Gastroesophageal sphincter (tissue), 4 donors: ENCODE measurements around the gene CCT2. TPM values are rescaled to one million over a fixed set of nuclear protein-coding genes. Genes with fewer than 3 reads are reported as not detected.
A peak's percentile ranks its signal among the peaks of the same experiment; 100 is the strongest.

ENCODE experiments used
- ATAC-seq: fragments of 150-250 bp; one replicate; pipeline ENCODE4 v1.9.1; 2016; ENCODE audit warnings: mild to moderate bottlenecking, moderate library complexity
- H3K27ac ChIP-seq, 4 donors: fragments of 200-600 bp; sonication (generic) in 3 of 4; 1 replicate in 3 of 4; 2 replicates in 1 of 4; pipeline ENCODE4 v1.5.1; 2016 to 2019
- H3K27me3 ChIP-seq: fragments of 200-600 bp; sonication (generic); one replicate; pipeline ENCODE4 v1.5.1; 2019
- H3K36me3 ChIP-seq, 2 donors: fragments of 200-600 bp; sonication (generic); one replicate each; pipeline ENCODE4 v1.5.1; 2019; ENCODE audit warnings: control low read depth in 1 of 2
- H3K4me1 ChIP-seq, 3 donors: fragments of 200-600 bp; sonication (generic); 1 replicate in 2 of 3; 2 replicates in 1 of 3; pipeline ENCODE4 v1.5.1; 2016 to 2019; ENCODE audit warnings: control low read depth in 2 of 3
- H3K4me3 ChIP-seq, 2 donors: fragments of 200-600 bp; sonication (generic); one replicate each; pipeline ENCODE4 v1.5.1; 2019; ENCODE audit warnings: mild to moderate bottlenecking in 1 of 2, moderate library complexity in 1 of 2
- H3K9me3 ChIP-seq, 3 donors: fragments of 200-600 bp; sonication (generic); one replicate each; pipeline ENCODE4 v1.5.1; 2017 to 2019; ENCODE audit warnings: control low read depth in 2 of 3
- EP300 ChIP-seq: sonication (generic); formaldehyde crosslinking; IDR thresholded peaks from one replicate; pipeline ENCODE4 v1.6.1; 2017; ENCODE audit warnings: antibody characterized with exemption, mild to moderate bottlenecking
- POLR2A ChIP-seq, 2 donors: fragments of 450-650 bp; IDR thresholded peaks; one replicate each; pipeline ENCODE4 v1.6.1; 2017; ENCODE audit warnings: antibody characterized with exemption in 2 of 2, mild to moderate bottlenecking in 2 of 2, moderate library complexity in 1 of 2
- POLR2AphosphoS5 ChIP-seq: sonication (generic); formaldehyde crosslinking; IDR thresholded peaks from one replicate; pipeline ENCODE4 v1.6.1; 2017; ENCODE audit warnings: antibody characterized with exemption
- WGBS, 2 donors: methylation state at CpG; one replicate each; pipeline ENCODE4 v1.1.5; 2018; ENCODE audit warnings: low coverage in 1 of 2; 5-methylcytosine and 5-hydroxymethylcytosine counted together
- total RNA-seq, 4 donors: library from RNA; depleted of rRNA; stranded (reverse); fragments of >200 nt; gene quantifications; one replicate each; pipeline ENCODE4 v1.1.0, GENCODE V29; 2016
- TF ChIP-seq, protein P1 (sequence below), 4 experiments: fragments of 200-600 bp in 2 of 4; fragments of 450-650 bp in 2 of 4; sonication (generic) in 1 of 4; IDR thresholded peaks; one replicate each; pipeline ENCODE4 v1.5.1; 2017 to 2019; ENCODE audit warnings: antibody characterized with exemption in 4 of 4, mild to moderate bottlenecking in 2 of 4, moderate library complexity in 2 of 4

The CCT2 gene
- total RNA-seq, 4 donors from 2014 or later = 95.4 to 125 (median 110) TPM

DNA sequence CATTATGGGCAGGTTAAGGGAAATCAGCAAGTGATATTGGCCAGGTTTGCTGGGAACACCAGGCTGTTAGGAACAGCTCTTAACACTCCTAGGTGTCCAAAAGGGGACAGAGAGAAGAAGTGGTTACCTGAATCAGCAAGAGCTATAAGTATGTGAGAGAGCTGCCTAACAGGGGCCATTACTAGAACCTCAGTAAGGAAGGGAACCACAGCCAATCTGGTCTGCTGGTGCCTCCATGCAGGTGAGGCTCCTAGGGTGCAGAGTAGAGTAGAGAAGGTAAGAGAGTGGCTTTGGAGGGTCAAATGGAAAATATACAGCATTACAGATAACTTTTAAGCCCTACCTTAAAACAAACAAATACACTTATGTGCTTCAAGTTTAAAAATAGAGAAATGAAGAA, 36.6 kb upstream of the CCT2 start:
- Histone ChIP-seq H3K9me3 (peaks cover 0 to 8% (median 0%) of the 10 kb centered on the region in 3 donors), H3K36me3 (peaks cover 0 to 5% of the 10 kb centered on the region in 2 donors), H3K27me3 (no peaks in the 10 kb centered on the region), H3K4me3 (no peak overlapping the region), H3K27ac (no peak overlapping the region), H3K4me1 (peaks cover 0 to 6% (median 0%) of the 10 kb centered on the region in 3 donors)
- no peak for ATAC-seq
- TF ChIP-seq POLR2A (IDR thresholded peaks at IDR 0.05) = no peak
- no peak for TF ChIP-seq POLR2AphosphoS5
- TF ChIP-seq EP300 = no peak
- TF ChIP-seq, protein P1, sequence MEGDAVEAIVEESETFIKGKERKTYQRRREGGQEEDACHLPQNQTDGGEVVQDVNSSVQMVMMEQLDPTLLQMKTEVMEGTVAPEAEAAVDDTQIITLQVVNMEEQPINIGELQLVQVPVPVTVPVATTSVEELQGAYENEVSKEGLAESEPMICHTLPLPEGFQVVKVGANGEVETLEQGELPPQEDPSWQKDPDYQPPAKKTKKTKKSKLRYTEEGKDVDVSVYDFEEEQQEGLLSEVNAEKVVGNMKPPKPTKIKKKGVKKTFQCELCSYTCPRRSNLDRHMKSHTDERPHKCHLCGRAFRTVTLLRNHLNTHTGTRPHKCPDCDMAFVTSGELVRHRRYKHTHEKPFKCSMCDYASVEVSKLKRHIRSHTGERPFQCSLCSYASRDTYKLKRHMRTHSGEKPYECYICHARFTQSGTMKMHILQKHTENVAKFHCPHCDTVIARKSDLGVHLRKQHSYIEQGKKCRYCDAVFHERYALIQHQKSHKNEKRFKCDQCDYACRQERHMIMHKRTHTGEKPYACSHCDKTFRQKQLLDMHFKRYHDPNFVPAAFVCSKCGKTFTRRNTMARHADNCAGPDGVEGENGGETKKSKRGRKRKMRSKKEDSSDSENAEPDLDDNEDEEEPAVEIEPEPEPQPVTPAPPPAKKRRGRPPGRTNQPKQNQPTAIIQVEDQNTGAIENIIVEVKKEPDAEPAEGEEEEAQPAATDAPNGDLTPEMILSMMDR (IDR thresholded peaks at IDR 0.05) = no peak

DNA sequence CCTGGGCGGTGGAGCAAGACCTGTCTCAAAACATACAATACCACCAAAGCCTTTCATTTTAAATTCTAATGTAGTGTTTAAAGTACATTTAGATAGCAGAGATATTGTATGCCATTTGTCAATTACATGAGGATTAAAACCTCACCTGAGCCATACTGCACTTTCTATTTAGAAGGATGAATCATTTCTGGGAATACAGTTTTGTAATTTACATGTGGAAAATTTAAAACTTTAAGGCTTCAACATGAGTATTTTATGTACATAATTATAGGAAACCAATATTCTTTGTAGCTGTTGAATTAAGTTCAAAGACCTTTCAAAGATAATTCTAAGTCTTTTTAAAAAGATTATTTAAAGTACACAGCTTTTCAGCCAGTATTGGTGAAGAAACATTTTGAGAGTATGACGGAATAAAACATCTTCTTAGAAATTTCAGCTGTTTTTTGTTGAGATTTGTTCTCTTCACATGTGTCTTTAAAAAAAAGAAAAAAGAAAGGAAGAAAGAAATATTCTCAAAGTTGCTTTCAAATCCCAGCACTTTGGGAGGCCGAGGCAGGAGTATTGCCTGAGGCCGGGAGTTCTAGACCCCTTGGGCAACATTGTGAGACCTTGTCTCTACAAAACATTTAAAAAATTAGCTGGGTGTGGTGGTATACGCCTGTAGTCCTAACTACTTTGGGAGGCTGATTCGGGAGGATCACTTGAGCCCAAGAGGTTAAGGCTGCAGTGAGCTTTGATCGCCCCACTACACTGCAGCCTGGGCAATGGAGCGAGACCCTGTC, 34.5 kb upstream of the CCT2 start:
- no peak for ATAC-seq
- Histone ChIP-seq H3K36me3 (no peaks in the 10 kb centered on the region), H3K27me3 (no peaks in the 10 kb centered on the region), H3K27ac (no peak overlapping the region), H3K4me3 (no peak overlapping the region), H3K9me3 (no peaks in the 10 kb centered on the region), H3K4me1 (peaks cover 0 to 14% (median 2%) of the 10 kb centered on the region in 3 donors)
- TF ChIP-seq EP300 = no peak
- TF ChIP-seq POLR2AphosphoS5 = no peak
- TF ChIP-seq POLR2A (IDR thresholded peaks at IDR 0.05) = no peak
- TF ChIP-seq, protein P1 (IDR thresholded peaks at IDR 0.05) = no peak
- WGBS, 2 donors = 85% methylated on average over 7 to 8 of the region's 8 CpGs

DNA sequence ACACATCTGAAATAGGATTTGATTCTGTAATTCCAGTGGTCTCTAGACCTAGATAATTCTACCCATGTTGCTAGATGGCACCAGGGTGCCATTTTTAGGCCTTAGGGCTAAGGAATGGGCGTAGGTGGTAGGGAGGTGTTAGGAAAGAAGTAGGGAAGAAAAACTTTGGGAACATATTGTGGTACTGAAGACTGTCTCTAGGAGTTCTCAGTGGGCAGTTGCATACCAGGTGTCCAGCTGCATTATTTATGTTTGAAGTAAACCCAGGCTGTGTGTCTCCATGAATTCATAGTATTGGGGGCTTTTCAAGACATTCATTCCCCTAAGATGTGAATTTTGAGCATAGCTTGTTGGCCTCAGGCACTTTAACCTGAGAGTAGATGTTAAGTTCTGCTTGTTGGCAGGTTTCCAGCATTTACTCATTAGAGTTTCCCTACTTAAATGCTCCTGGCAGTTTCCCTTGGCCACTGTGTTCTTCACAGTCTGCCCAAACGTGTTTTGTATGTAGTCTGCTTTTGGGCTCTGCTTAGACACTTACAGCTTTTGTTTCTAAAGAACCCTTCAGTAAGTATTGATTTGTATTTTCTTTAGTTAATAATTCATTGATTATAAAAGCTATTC, 31.5 kb upstream of the CCT2 start:
- 49 to 50% methylated on average over 2 of the region's 2 CpGs for WGBS, 2 donors
- Histone ChIP-seq H3K4me1 (peaks cover 0 to 14% (median 2%) of the 10 kb centered on the region in 3 donors), H3K36me3 (no peaks in the 10 kb centered on the region), H3K4me3 (no peak overlapping the region), H3K9me3 (no peaks in the 10 kb centered on the region), H3K27me3 (no peaks in the 10 kb centered on the region), H3K27ac (peak overlapping the region in 3 of 4 donors; percentile 32 to 51 (median 34))
- no peak for ATAC-seq
- TF ChIP-seq EP300 (no peak), POLR2AphosphoS5 (no peak), POLR2A (IDR thresholded peaks at IDR 0.05) (no peak)
- TF ChIP-seq, protein P1 (IDR thresholded peaks at IDR 0.05) = no peak

DNA sequence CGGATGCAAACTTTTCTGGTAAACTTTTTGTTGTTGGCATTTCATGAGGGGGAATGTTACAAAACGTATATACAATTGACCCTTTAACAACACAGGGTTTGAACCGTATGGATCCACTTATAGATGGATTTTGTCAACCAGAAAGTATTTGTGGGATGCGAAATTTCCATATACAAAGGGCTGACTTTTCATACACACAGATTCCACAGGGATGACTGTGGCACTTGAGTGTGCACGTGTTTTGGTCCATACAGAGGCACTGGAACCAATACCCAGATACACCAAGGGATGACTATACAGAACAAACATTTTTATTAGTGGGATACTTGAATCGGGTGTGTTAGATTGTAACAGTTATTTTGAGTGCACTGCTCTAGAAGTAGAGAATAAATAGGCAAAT, 29.8 kb upstream of the CCT2 start:
- Histone ChIP-seq H3K4me3 (no peak overlapping the region), H3K27me3 (no peaks in the 10 kb centered on the region), H3K36me3 (no peaks in the 10 kb centered on the region), H3K4me1 (peaks cover 0 to 14% (median 2%) of the 10 kb centered on the region in 3 donors), H3K27ac (no peak overlapping the region), H3K9me3 (no peaks in the 10 kb centered on the region)
- TF ChIP-seq POLR2AphosphoS5 (no peak), EP300 (no peak), POLR2A (IDR thresholded peaks at IDR 0.05) (no peak)
- TF ChIP-seq, protein P1 (IDR thresholded peaks at IDR 0.05) = no peak
- ATAC-seq = no peak
- WGBS, 2 donors = 69% methylated on average over 6 of the region's 6 CpGs

DNA sequence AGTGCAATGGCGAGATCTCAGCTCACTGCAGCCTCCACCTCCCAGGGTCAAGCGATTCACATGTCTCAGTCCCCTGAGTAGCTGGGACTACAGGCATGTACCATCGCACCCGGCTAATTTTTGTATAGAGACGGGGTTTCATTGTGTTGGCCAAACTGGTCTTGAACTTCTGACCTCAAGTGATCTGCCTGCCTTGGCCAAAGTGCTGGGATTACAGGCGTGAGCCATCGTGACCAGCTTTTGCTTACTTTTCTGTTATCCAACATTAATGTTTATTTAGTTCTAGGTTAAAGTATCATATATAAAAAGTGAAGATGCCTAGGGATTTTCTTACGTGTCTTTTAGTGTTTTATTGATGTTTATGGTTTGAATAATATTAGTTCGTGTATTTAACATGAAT, 28.9 kb upstream of the CCT2 start:
- peaks cover 0 to 20% (median 2%) of the 10 kb centered on the region in 3 donors for H3K4me1 ChIP-seq
- no peaks in the 10 kb centered on the region for H3K27me3 ChIP-seq
- TF ChIP-seq EP300 (no peak), POLR2A (IDR thresholded peaks at IDR 0.05) (no peak), POLR2AphosphoS5 (no peak)
- TF ChIP-seq, protein P1 (IDR thresholded peaks at IDR 0.05) = no peak
- H3K9me3 ChIP-seq = no peaks in the 10 kb centered on the region
- no peak for ATAC-seq
- H3K27ac ChIP-seq = no peak overlapping the region
- no peak overlapping the region for H3K4me3 ChIP-seq
- H3K36me3 ChIP-seq = no peaks in the 10 kb centered on the region
- 83 to 84% methylated on average over 5 to 9 of the region's 9 CpGs for WGBS, 2 donors
